Omental fat pad (tissue), 4 donors: Measurements from ENCODE around the gene MYL9. TPM values are rescaled to one million over a fixed set of nuclear protein-coding genes. Genes with fewer than 3 reads are reported as not detected.

Source experiments
- ATAC-seq: fragments of 150-250 bp; one replicate; pipeline ENCODE4 v1.9.1; 2016; ENCODE audit warnings: mild to moderate bottlenecking, moderate library complexity; ENCODE audit not compliant: low FRiP score
- DNase-seq: peaks from one replicate; pipeline ENCODE4 v3.0.0-alpha.2; 2019; ENCODE audit warnings: low spot score
- CTCF ChIP-seq, 3 donors: fragments of 450-650 bp; IDR thresholded peaks; one replicate each; pipeline ENCODE4 v1.5.1; 2016 to 2017; ENCODE audit warnings: antibody characterized with exemption in 3 of 3, mild to moderate bottlenecking in 3 of 3, moderate library complexity in 2 of 3
- total RNA-seq, 4 donors: library from RNA; depleted of rRNA; stranded (reverse); fragments of >200 nt; gene quantifications; one replicate each; pipeline ENCODE4 v1.1.0, GENCODE V29; 2016

MYL9 gene
- total RNA-seq, 4 donors from 2014 or later = 57.0 to 145 (median 102) TPM

DNA sequence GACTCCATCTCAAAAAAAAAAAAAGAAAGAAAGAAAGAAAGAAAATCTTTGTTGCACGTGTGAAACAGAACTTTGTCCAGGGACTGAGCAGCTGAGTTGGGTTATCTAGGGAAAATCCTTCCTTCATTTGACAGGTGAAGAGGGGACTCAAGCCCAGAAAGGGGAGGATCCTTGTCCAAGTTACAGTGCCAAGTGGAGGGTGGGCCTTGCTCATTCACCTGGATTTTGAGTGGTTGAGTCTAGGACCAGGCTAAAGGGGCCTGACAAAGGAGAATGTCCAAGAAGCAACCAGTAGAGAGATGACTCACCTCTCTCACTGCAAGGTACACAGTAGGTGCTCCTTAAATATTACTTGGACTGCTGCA is 34.7 kb downstream of the MYL9 start:
- no peak for ATAC-seq
- DNase-seq = no peak
- TF ChIP-seq CTCF (IDR thresholded peaks at IDR 0.05) = no peak

- no peak for TF ChIP-seq CTCF (IDR thresholded peaks at IDR 0.05)
- ATAC-seq (no peak), DNase-seq (no peak)
These were observed 37.2 kb downstream of the MYL9 start for GRCh38 chr20:36578356-36579041.

- no peak for TF ChIP-seq CTCF (IDR thresholded peaks at IDR 0.05)
- ATAC-seq (no peak), DNase-seq (no peak)
These were observed 38.8 kb downstream of the MYL9 start for GRCh38 chr20:36579996-36580545.

GRCh38 chr20:36582322-36582721 is 41.0 kb downstream of the MYL9 start:
- TF ChIP-seq CTCF (IDR thresholded peaks at IDR 0.05) = no peak
- no peak for DNase-seq
- no peak for ATAC-seq

GRCh38 chr20:36582821-36583220 is 41.5 kb downstream of the MYL9 start:
- no peak for ATAC-seq
- TF ChIP-seq CTCF (IDR thresholded peaks at IDR 0.05) = no peak
- no peak for DNase-seq

- no peak for ATAC-seq
- DNase-seq = no peak
- no peak for TF ChIP-seq CTCF (IDR thresholded peaks at IDR 0.05)
These were observed 42.7 kb downstream of the MYL9 start for GRCh38 chr20:36584018-36584481.
